B cell (primary cell): ENCODE data around the gene TBXAS1. TPM values are rescaled to one million over a fixed set of nuclear protein-coding genes. Genes with fewer than 3 reads are reported as not detected.

Experiments used
- ATAC-seq: fragments of 200-7000 bp; cut with Tn5 transposase; one replicate; pipeline ENCODE4 v1.10.0; 2021; ENCODE audit warnings: low read depth, mild to moderate bottlenecking, moderate number of reproducible peaks, moderate library complexity
- CTCF ChIA-PET: fragments of 350-600 bp; sonication (Branson Sonifier 250); formaldehyde crosslinking; loops from one replicate; lab custom pipeline; 2021; ENCODE audit warnings: antibody characterized with exemption, inconsistent platforms; lab: Charles Lee
- POLR2A ChIA-PET: fragments of 350-600 bp; sonication (Branson Sonifier 250); formaldehyde crosslinking; loops from one replicate; lab custom pipeline; 2021; ENCODE audit warnings: antibody characterized with exemption; lab: Charles Lee
- DNase-seq: peaks from one replicate; pipeline ENCODE4 v3.0.0; 2013
- H2AFZ ChIP-seq: 2 replicates; pipeline ENCODE4 v1.6.1; 2012; ENCODE audit warnings: mild to moderate bottlenecking, low read depth, low read length; ENCODE audit not compliant: insufficient read depth, poor library complexity, severe bottlenecking
- H3K27ac ChIP-seq, 2 donors: 1 replicate in 1 of 2; 2 replicates in 1 of 2; pipeline ENCODE4 v1.5.1; 2012 to 2013; ENCODE audit warnings: low read length in 2 of 2, mild to moderate bottlenecking in 2 of 2, moderate library complexity in 1 of 2
- H3K27me3 ChIP-seq, 4 experiments: fragments of 200-600 bp in 1 of 4; sonication (generic) in 1 of 4; replicated peaks in 1 of 4; 1 replicate in 2 of 4; 2 replicates in 2 of 4; pipeline versions ENCODE4 v1.6.1 to v1.7.0; 2013 to 2016; ENCODE audit warnings: low read length in 3 of 4, mild to moderate bottlenecking in 2 of 4, mixed read lengths in 1 of 4, moderate library complexity in 1 of 4; ENCODE audit not compliant: insufficient read depth in 4 of 4, control insufficient read depth in 3 of 4; ENCODE audit errors: control extremely low read depth in 1 of 4
- H3K36me3 ChIP-seq, 2 experiments: replicated peaks in 1 of 2; 1 replicate in 1 of 2; 2 replicates in 1 of 2; pipeline versions ENCODE4 v1.6.1 to v1.7.1; 2013; ENCODE audit warnings: low read length in 1 of 2; ENCODE audit not compliant: insufficient read depth in 2 of 2, control insufficient read depth in 1 of 2; ENCODE audit errors: control extremely low read depth in 1 of 2, extremely low read depth in 1 of 2
- H3K4me1 ChIP-seq, 2 donors: fragments of 200-600 bp in 1 of 2; sonication (generic) in 1 of 2; 1 replicate in 1 of 2; 2 replicates in 1 of 2; pipeline versions ENCODE4 v1.5.1 to v1.6.1; 2013 to 2017; ENCODE audit warnings: low read length in 2 of 2; ENCODE audit not compliant: control insufficient read depth in 2 of 2, insufficient read depth in 2 of 2
- H3K4me2 ChIP-seq: replicated peaks from 2 replicates; pipeline ENCODE3; 2012; ENCODE audit warnings: mild to moderate bottlenecking, low read depth, low read length; ENCODE audit not compliant: poor library complexity, severe bottlenecking
- H3K4me3 ChIP-seq, 5 experiments: fragments of 200-600 bp in 1 of 5; sonication (generic) in 1 of 5; 1 replicate in 3 of 5; 2 replicates in 2 of 5; pipeline versions ENCODE4 v1.5.1 to v1.7.0; 2011 to 2016; ENCODE audit warnings: low read length in 4 of 5, mild to moderate bottlenecking in 4 of 5, low read depth in 2 of 5, control low read depth in 1 of 5, moderate library complexity in 1 of 5; ENCODE audit not compliant: insufficient read depth in 1 of 5; ENCODE audit errors: control extremely low read depth in 1 of 5, extremely low read depth in 1 of 5
- H3K79me2 ChIP-seq: fragments of 200-600 bp; sonication (generic); one replicate; pipeline ENCODE4 v1.6.0; 2016; ENCODE audit warnings: low read length; ENCODE audit not compliant: control insufficient read depth, insufficient read depth
- H3K9ac ChIP-seq: fragments of 200-600 bp; sonication (generic); 2 replicates; pipeline ENCODE4 v1.6.1; 2017; ENCODE audit warnings: mild to moderate bottlenecking, low read length, moderate library complexity
- H3K9me3 ChIP-seq, 3 donors: one replicate each; pipeline versions ENCODE4 v1.6.1 to v1.7.1; 2013; ENCODE audit warnings: low read length in 2 of 3; ENCODE audit not compliant: control insufficient read depth in 2 of 3, insufficient read depth in 1 of 3; ENCODE audit errors: control extremely low read depth in 1 of 3
- H4K20me1 ChIP-seq: 2 replicates; pipeline ENCODE4 v1.6.0; 2012; ENCODE audit warnings: mild to moderate bottlenecking, low read length; ENCODE audit not compliant: insufficient read depth, control insufficient read depth, poor library complexity, severe bottlenecking
- H3K27ac Mint-ChIP-seq: one replicate; pipeline ENCODE4 v1.8.0; 2021; ENCODE audit warnings: mixed read lengths
- H3K27me3 Mint-ChIP-seq: one replicate; pipeline ENCODE4 v1.8.0; 2021; ENCODE audit warnings: mixed read lengths
- H3K4me1 Mint-ChIP-seq: one replicate; pipeline ENCODE4 v1.8.0; 2021; ENCODE audit warnings: mixed read lengths
- H3K4me3 Mint-ChIP-seq: one replicate; pipeline ENCODE4 v1.8.0; 2021; ENCODE audit warnings: mixed read lengths
- H3K9me3 Mint-ChIP-seq: one replicate; pipeline ENCODE4 v1.8.0; 2022; ENCODE audit warnings: mixed read lengths; ENCODE audit not compliant: insufficient read depth
- CTCF ChIP-seq: fragments of 200-600 bp; IDR thresholded peaks from one replicate; pipeline ENCODE4 v1.8.0; 2022; ENCODE audit warnings: antibody characterized with exemption, mild to moderate bottlenecking
- EZH2 ChIP-seq: IDR thresholded peaks from 2 replicates; pipeline ENCODE4 v1.6.1; 2012; ENCODE audit warnings: borderline replicate concordance, low read depth, mild to moderate bottlenecking, moderate library complexity, low read length; ENCODE audit not compliant: insufficient read depth, poor library complexity, severe bottlenecking
- WGBS: methylation state at CpG from one replicate; pipeline ENCODE4 v1.1.5; 2013; ENCODE audit warnings: missing lambda C conversion rate; ENCODE audit not compliant: insufficient coverage; 5-methylcytosine and 5-hydroxymethylcytosine counted together
- intact Hi-C: fragments of 100-400 bp; cut with micrococcal nuclease; formaldehyde crosslinking; loops from one replicate; pipeline ENCODE4 v1.10.0; 2022
- polyA plus RNA-seq: library from polyadenylated mRNA; depleted of rRNA; stranded (reverse); fragments of >200 nt; gene quantifications from 2 replicates; pipeline ENCODE4 v1.2.3, GENCODE V29; 2012
- total RNA-seq, 2 donors: library from RNA; stranded (reverse); fragments of 120-200 nt in 1 of 2; gene quantifications; 1 replicate in 1 of 2; 2 replicates in 1 of 2; pipeline versions ENCODE4 v1.2.3 to v1.2.4, GENCODE V29; 2013 to 2022

TBXAS1 gene
- total and polyA plus RNA-seq, 2 donors (not counting 1 experiment from before 2014, with no cell fraction given) = 8.1 to 21.0 TPM

GRCh38 chr7:140060243-140060630, 231.2 kb downstream of the TBXAS1 start:
- POLR2A ChIA-PET = no interaction called here
- DNase-seq (no peak), ATAC-seq (no peak)
- Histone ChIP-seq H3K27ac (peak overlapping the region in 1 of 2 donors; percentile 93), H4K20me1 (peaks cover 47% of the 10 kb centered on the region), H3K79me2 (peaks cover 71% of the 10 kb centered on the region), H3K9me3 (no peaks in the 10 kb centered on the region), H3K4me1 (peaks cover 36 to 38% of the 10 kb centered on the region in 2 donors), H3K4me2 (peak overlapping the region; percentile 95), H3K4me3 (no peak overlapping the region), H2AFZ (no peak overlapping the region), H3K27me3 (no peaks in the 10 kb centered on the region), H3K9ac (no peak overlapping the region), H3K36me3 (peaks cover 0 to 26% of the 10 kb centered on the region in 2 experiments)
- 86% methylated on average over 1 of the region's 3 CpGs for WGBS
- Mint-ChIP-seq H3K27ac (peak overlapping the region; percentile 99), H3K4me1 (peaks cover 60% of the 10 kb centered on the region), H3K27me3 (no peaks in the 10 kb centered on the region), H3K4me3 (peak overlapping the region; percentile 98), H3K9me3 (no peaks in the 10 kb centered on the region)
- intact Hi-C loops = loop anchor here (5.0 kb wide), 1 partner anchor 332 kb away; no protein-coding TSS in a partner anchor
- CTCF ChIA-PET = interaction anchor here (1.5 kb wide), 1 partner anchor 19 kb away, joined by 3 read pairs; no protein-coding TSS in a partner anchor
- no peak for TF ChIP-seq CTCF
- no peak for TF ChIP-seq EZH2
